ENCODE results near the gene PPP1R1B.

PPP1R1B gene

GRCh38 chr17:39599004-39599664, 27.6 kb upstream of the PPP1R1B start:
- Histone ChIP-seq H3K9me3 (replicated peaks in 1 of 11) (no peaks in the 10 kb centered on the region), H3K9ac (no peak overlapping the region), H3K4me1 (peaks cover 6 to 14% (median 13%) of the 10 kb centered on the region in 10 experiments; a peak in 19 of 20 replicates), H3K4me3 (peak overlapping the region in 8 of 10 experiments; percentile 2 to 47 (median 30); a peak in 7 of 20 replicates), H3K27me3 (peaks cover 100% of the 10 kb centered on the region in 11 experiments), H3K27ac (no peak overlapping the region), H3K36me3 (no peaks in the 10 kb centered on the region), H3K4me2 (peak overlapping the region; percentile 41 to 70 (median 58); a peak in 20 of 22 replicates), H4K20me1 (peaks cover 0 to 92% (median 60%) of the 10 kb centered on the region in 11 experiments; a peak in 19 of 22 replicates)
- TF ChIP-seq Cebpa-rat (IDR thresholded peaks at IDR 0.05) = no peak

DNA sequence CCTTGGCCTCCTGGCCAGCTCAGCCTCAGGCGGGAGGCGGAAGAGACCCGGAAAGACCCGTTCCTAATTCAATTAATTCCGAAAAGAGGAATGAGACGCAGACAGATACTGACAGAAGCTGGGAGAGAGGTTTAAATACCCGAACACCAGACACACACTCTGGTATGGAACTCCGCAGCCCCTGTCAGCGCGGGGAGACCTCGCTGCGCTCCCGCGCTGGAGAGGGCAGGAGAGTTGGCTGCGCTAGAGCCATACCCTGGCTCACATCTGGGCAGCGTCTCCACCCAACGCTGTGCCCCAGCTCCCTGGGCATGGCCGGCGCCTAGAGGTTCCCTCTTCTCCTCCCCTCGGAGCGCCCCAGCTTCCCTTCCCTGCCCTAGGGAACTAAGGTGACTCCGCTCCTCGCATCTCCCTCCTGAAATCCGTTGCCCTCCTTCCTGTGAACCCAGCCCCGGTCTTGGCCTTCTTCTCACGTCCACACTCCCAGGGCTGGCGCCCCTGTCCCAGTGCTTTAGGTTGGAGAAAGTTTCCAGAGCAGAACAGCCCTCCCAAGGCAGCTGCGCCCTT, 27.0 kb upstream of the PPP1R1B start:
- Histone ChIP-seq H4K20me1 (peaks cover 0 to 91% (median 64%) of the 10 kb centered on the region in 11 experiments; a peak in 19 of 22 replicates), H3K4me3 (peak overlapping the region in 6 of 10 experiments; percentile 19 to 47 (median 32); a peak in 6 of 20 replicates), H3K27me3 (peaks cover 100% of the 10 kb centered on the region in 11 experiments), H3K27ac (no peak overlapping the region), H3K9me3 (replicated peaks in 1 of 11) (no peaks in the 10 kb centered on the region), H3K36me3 (no peaks in the 10 kb centered on the region), H3K4me1 (peaks cover 6 to 15% (median 13%) of the 10 kb centered on the region in 10 experiments; a peak in 19 of 20 replicates), H3K9ac (no peak overlapping the region), H3K4me2 (peak overlapping the region; percentile 41 to 70 (median 58); a peak in 19 of 22 replicates)
- TF ChIP-seq Cebpa-rat (IDR thresholded peaks at IDR 0.05) = no peak

GRCh38 chr17:39600288-39600996, 26.3 kb upstream of the PPP1R1B start:
- TF ChIP-seq Cebpa-rat (IDR thresholded peaks at IDR 0.05) = no peak
- H3K27ac ChIP-seq = no peak overlapping the region
- no peaks in the 10 kb centered on the region for H3K36me3 ChIP-seq
- H3K4me3 ChIP-seq = no peak overlapping the region
- H4K20me1 ChIP-seq = peaks cover 0 to 94% (median 68%) of the 10 kb centered on the region in 11 experiments; a peak in 19 of 22 replicates
- H3K9me3 ChIP-seq (replicated peaks in 1 of 11) = no peaks in the 10 kb centered on the region
- H3K4me1 ChIP-seq = peaks cover 8 to 20% (median 14%) of the 10 kb centered on the region in 10 experiments; a peak in 19 of 20 replicates
- no peak overlapping the region for H3K9ac ChIP-seq
- H3K4me2 ChIP-seq = no peak overlapping the region
- peaks cover 100% of the 10 kb centered on the region in 11 experiments for H3K27me3 ChIP-seq

- H3K27me3 ChIP-seq = peaks cover 100% of the 10 kb centered on the region in 11 experiments
- H3K36me3 ChIP-seq = no peaks in the 10 kb centered on the region
- no peak overlapping the region for H3K4me3 ChIP-seq
- H4K20me1 ChIP-seq = peaks cover 0 to 94% (median 68%) of the 10 kb centered on the region in 11 experiments; a peak in 20 of 22 replicates
- no peak overlapping the region for H3K9ac ChIP-seq
- no peak overlapping the region for H3K27ac ChIP-seq
- TF ChIP-seq Cebpa-rat (IDR thresholded peaks at IDR 0.05) = no peak
- no peak overlapping the region for H3K4me2 ChIP-seq
- H3K9me3 ChIP-seq (replicated peaks in 1 of 11) = no peaks in the 10 kb centered on the region
- peaks cover 10 to 26% (median 19%) of the 10 kb centered on the region in 10 experiments; a peak in 19 of 20 replicates for H3K4me1 ChIP-seq
Observed at GRCh38 chr17:39600997-39601597, 25.7 kb upstream of the PPP1R1B start.

- Histone ChIP-seq H3K27ac (no peak overlapping the region), H3K9me3 (replicated peaks in 1 of 11) (no peaks in the 10 kb centered on the region), H3K9ac (no peak overlapping the region), H3K36me3 (no peaks in the 10 kb centered on the region), H3K4me3 (no peak overlapping the region), H3K4me1 (peaks cover 10 to 32% (median 22%) of the 10 kb centered on the region in 10 experiments; a peak in 19 of 20 replicates), H4K20me1 (peaks cover 0 to 93% (median 69%) of the 10 kb centered on the region in 11 experiments; a peak in 20 of 22 replicates), H3K4me2 (no peak overlapping the region), H3K27me3 (peaks cover 100% of the 10 kb centered on the region in 11 experiments)
- TF ChIP-seq Cebpa-rat (IDR thresholded peaks at IDR 0.05) = no peak
Observed at GRCh38 chr17:39601758-39602532, 24.8 kb upstream of the PPP1R1B start.

- no peaks in the 10 kb centered on the region for H3K9me3 ChIP-seq (replicated peaks in 1 of 11)
- no peak overlapping the region for H3K4me3 ChIP-seq
- no peak overlapping the region for H3K4me2 ChIP-seq
- H3K27ac ChIP-seq = no peak overlapping the region
- H3K9ac ChIP-seq = no peak overlapping the region
- TF ChIP-seq Cebpa-rat (IDR thresholded peaks at IDR 0.05) = no peak
- peaks cover 100% of the 10 kb centered on the region in 11 experiments for H3K27me3 ChIP-seq
- H3K36me3 ChIP-seq = no peaks in the 10 kb centered on the region
- peaks cover 10 to 32% (median 22%) of the 10 kb centered on the region in 10 experiments; a peak in 19 of 20 replicates for H3K4me1 ChIP-seq
- H4K20me1 ChIP-seq = peaks cover 0 to 91% (median 68%) of the 10 kb centered on the region in 11 experiments; a peak in 20 of 22 replicates
Observed at GRCh38 chr17:39602533-39603303, 24.0 kb upstream of the PPP1R1B start.

DNA sequence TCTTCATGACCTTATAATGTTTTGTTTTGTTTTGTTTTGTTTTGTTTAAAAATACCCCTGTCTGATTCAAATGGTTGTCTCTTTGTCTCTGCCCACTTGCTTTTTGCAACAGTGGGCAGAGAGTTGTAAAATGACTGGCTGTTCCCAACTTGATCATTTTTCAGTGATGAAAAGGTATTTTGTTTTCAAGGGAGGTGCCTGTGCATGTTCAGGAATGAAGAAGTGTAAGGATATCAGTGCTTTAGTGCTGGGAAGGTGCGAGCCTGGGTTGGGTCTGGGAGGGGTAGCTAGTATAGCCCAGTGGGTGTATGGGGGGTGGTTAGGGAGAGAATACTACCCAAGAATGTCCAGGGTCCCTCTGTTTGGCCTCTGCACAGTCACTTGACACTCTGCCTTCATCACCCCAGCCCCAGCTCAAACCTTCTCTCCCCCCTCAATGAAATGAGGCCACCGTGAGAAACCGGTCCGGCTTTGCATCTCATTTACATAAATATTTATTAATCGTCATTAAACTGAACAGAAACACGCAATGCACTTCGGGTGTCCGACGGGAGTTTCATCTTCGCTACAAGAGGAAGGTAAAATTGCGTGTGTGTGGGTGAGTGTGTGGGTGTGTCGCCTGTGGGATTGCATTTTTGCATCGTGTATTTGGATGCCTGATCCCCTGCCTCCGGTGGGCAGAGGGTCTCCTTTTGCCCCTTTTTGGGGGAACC, 23.3 kb upstream of the PPP1R1B start:
- peaks cover 100% of the 10 kb centered on the region in 11 experiments for H3K27me3 ChIP-seq
- no peak overlapping the region for H3K4me2 ChIP-seq
- no peak for TF ChIP-seq Cebpa-rat (IDR thresholded peaks at IDR 0.05)

More for the DNA sequence above, 23.3 kb upstream of the PPP1R1B start:
- H3K36me3 ChIP-seq = no peaks in the 10 kb centered on the region
- peaks cover 10 to 32% (median 22%) of the 10 kb centered on the region in 10 experiments; a peak in 19 of 20 replicates for H3K4me1 ChIP-seq
- H3K9ac ChIP-seq = no peak overlapping the region
- no peaks in the 10 kb centered on the region for H3K9me3 ChIP-seq (replicated peaks in 1 of 11)
- no peak overlapping the region for H3K4me3 ChIP-seq
- no peak overlapping the region for H3K27ac ChIP-seq
- peaks cover 0 to 83% (median 61%) of the 10 kb centered on the region in 11 experiments; a peak in 20 of 22 replicates for H4K20me1 ChIP-seq
